NCI-H1436 (cell line): ENCODE measurements around the gene PIAS2.
"Not testable (repeated sequence)": the region's sequence is repeated elsewhere in the genome, so short reads cannot be mapped to it uniquely, and the experiment has no call there.

ENCODE experiments used
- DNase-seq: peaks from one replicate; lab custom pipeline; 2025; lab: John Stamatoyannopoulos, UW

The PIAS2 gene

GRCh38 chr18:46903406-46903805 lies 13.9 kb downstream of the PIAS2 start:
- DNase-seq: no peak

DNA sequence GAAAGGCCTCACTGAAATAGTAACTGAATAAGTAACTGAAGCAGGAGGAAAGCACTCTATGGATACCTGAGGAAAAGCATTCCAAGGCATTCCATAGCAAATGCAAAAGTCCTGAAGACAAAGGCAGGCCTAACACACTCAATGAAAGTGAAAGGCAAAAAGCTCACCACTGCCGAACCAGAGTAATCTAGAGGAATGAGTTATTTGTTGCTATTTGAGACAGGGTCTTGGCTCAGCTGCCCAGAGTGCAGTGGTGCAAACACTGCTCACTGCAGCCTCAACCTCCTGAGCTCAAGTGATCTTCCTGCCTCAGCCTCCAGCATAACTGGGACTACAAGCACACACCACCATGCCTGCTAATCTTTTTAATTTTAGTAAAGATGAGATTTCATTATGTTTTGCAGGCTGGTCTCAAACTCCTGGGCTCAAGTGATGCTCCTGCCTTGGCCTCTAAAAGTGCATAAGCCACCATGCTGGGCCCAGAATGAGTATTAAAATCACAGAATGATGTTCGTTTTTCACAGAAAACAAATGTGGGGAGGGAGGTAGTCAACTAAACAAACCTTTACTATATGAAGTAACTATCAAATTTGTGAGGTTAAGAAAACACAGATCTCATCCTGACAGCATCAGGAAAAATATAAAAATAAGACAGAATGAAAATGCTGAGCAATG lies 17.9 kb downstream of the PIAS2 start:
- no peak for DNase-seq

DNA sequence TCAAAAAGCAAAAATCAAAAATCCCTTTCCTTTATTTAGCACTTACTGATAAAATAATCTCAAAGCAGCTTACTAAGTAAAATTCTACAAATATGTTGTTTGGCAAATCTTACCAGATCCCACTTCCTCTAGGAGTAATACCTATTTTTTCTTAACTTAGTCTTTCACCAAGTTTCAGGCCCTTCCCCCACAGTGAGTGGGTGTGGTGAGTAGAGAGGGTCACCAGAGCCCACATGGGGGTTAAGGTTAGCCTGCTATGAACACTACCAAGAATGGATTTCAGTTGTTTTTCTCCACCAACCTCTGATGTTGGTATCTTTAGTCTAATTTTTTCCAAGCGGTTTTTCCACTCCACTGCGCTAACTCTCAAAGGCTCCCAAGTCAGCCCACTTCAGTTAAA lies 23.2 kb downstream of the PIAS2 start:
- no peak for DNase-seq

DNA sequence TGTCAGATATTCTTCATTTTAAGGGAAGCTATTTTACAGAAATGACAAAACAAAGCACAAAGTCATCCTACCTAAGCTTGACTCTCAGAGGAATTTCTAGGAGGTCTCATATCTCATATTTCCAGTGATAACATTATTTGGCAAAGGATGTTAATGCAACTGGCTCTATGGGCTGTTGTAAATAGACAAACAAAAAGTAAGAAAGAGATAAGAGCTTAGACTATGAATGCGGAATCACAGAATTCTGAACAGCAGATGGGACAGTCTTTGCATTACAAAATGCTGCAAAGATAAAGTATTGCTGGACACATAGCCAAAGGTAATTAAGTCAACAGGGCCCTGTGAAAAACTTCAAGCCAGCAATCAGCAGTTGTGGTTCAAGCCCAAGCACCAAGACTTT lies 23.9 kb downstream of the PIAS2 start:
- no peak for DNase-seq

DNA sequence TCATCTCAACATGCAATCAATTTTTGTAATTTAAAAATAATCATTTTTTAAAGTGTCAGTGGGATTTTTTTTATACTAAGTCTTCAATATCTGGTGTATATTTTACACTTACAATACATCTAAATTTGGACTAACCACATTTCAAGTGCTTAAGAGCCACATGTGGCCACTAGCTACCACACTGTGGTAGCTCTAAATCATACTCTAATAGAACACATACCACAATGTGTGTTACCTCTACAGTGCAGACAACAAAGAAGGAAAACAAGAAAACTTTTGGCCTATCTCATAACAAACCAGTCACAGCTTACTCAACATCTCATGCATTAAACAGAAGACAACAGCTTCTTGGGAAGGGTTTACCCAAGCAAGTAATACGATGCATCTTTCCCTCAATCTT lies 24.5 kb downstream of the PIAS2 start:
- no peak for DNase-seq

GRCh38 chr18:46891742-46892214 lies 25.5 kb downstream of the PIAS2 start:
- no peak for DNase-seq

DNA sequence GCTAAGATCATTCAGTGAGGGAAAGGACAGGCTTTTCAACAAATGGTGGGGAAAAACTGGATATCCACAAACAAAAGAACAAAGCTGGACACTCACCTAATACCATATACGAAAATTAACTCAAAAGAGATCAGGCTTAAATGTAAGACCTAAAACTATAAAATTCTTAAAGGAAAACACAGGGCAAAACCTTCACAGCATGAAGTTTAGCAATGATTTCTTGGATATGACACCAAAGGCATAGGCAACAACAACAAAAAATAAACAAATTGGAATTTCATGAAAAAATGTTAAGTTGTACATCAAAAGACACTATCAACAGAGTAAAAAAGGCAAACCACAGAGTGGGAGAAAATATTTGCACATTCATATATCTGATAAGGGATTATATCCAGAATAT lies 28.3 kb downstream of the PIAS2 start:
- no peak for DNase-seq

- DNase-seq: no peak
These were observed 30.4 kb downstream of the PIAS2 start for GRCh38 chr18:46886893-46887292.

DNA sequence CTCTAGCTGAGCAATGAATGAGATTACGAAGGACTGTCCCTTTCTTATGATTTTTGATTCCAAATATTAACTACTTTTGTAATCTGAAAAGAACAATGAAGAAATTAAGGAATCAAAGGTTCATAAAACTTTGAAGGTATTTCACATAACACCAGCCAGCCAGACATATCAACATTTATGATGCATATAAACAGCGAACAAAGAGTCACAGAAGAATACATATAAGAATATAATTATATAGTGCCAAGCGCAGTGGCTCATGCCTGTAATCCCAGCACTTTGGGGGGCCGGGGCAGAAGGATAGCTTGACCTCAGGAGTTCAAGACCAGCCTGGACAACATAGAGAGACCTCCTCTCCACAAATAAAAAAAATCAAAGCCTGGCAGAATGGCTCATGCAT lies 34.1 kb downstream of the PIAS2 start:
- DNase-seq: no peak

- DNase-seq: no peak
These were observed 39.8 kb downstream of the PIAS2 start for GRCh38 chr18:46877329-46877987.

GRCh38 chr18:46868169-46868921 lies 49.0 kb downstream of the PIAS2 start:
- DNase-seq: no peak

- DNase-seq: no peak
These were observed 49.8 kb downstream of the PIAS2 start for GRCh38 chr18:46867367-46868143.

- no peak for DNase-seq
These were observed 50.8 kb downstream of the PIAS2 start for GRCh38 chr18:46866523-46866922.

GRCh38 chr18:46865245-46865644 lies 52.1 kb downstream of the PIAS2 start:
- DNase-seq: not testable (repeated sequence)

DNA sequence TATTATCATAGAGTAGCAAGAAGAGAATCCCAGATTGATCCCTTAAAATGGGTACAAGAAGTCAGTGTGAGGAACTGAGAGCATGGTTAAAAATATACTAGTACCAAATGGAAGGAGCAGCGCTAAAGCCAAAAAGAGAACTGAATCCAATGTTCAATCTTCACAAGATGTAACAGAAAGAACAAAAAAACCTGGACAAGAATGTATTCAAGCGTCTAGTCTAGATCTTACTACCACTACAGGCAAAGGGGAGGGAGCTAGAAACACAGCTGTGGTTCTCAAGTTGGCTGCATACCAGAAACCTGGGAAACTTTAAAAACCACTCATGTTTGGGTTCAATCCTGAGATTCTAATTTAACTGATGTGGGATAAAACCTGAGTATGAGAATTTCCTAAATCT lies 57.5 kb downstream of the PIAS2 start:
- no peak for DNase-seq

- DNase-seq: no peak
These were observed 59.0 kb downstream of the PIAS2 start for GRCh38 chr18:46858290-46858689.

DNA sequence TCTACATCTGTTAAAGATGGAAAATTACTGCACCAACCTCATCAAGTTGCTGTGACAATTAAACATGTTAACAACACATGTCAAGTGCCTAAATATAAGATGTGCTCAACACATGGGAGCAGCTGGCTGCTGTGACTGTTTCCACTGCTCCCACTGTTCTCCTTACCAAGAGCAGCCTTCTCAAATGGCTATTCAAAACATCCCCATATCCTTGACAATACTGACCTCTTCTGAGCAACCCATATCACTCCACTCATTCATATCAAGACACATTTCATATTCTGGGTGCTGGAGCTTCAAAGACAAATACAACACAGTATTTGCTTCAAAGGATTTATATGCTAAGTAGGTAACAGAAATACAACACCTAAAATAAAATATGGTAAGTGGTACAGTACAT lies 60.3 kb downstream of the PIAS2 start:
- no peak for DNase-seq

- no peak for DNase-seq
These were observed 68.3 kb downstream of the PIAS2 start for GRCh38 chr18:46849007-46849406.

DNA sequence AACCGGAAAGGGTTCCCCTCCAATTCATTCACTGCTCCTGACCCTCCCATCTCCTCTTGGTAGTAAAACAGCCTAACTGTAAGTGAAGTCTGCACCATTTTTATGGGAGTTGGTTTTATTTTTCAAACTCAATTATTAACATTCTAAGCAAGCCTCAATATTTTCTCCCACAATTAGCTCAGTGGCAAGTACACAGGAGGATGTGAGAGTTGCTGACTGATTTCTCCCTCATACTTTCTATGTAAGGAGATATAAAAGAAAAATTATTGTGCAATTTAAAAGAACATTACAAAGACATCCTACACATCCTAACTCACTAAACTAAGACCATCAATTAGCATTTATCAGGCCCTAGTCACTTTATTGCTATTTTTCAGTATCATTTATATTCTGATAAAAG lies 73.9 kb downstream of the PIAS2 start:
- no peak for DNase-seq

DNA sequence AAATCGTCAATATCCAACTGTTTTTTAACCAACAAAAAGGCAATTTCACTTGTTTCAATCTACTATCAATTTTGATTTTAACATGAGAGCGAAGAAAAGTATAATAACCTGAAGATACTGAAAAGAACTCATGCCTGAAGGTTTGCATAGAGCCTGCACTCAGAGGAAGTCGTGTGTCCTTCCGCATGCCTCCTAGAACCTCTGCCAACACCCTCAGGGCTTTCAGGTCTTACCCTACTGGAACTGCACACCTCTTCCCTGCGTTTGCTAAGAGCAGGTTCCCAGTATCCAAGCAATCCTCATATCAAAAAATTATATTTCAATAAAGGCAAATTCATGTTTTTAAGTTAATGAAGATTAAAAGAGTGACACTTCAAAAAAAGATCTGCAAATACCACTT lies 74.7 kb downstream of the PIAS2 start:
- no peak for DNase-seq

DNA sequence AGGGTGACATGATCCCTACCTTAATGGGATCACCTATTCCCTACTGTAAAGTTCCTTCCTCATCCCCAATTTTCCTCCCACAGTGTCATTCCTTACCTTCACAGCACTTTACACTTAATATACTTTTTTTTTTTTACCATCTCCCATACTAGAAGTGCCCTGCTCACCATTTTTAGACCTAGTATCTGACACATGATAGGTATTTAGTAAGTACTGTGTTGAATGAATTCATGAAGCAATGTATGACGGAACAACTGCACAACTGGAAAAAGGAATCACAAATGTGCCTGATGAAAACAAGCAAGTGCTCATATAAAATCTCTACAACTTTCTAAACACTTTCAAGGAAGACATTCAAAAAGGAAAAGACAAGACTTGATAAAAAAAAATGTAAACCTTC lies 83.4 kb downstream of the PIAS2 start:
- no peak for DNase-seq

DNA sequence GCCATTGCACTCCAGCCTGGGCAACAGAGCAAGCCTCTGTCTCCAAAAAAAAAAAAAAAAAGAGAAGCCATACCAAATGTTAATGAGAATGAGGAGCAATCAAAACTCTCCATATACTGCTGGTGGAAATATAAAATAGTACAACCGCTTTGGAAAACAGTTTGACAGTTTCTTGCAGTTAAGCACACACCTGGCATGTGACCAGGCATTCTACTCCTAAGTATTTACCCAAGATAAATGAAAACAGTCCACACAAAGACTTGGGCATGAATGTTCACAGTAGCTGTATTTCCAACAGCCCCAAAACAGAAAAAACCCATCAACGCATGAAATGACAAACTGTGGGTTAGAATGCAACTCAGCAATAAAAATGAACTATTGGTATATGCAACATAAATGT lies 84.5 kb downstream of the PIAS2 start:
- DNase-seq: no peak
